ENCODE data around the gene GATM. TPM values are rescaled to one million over a fixed set of nuclear protein-coding genes. Genes with fewer than 3 reads are reported as not detected.

The GATM gene
- total and polyA plus RNA-seq, 2 of the 8 experiments (the other 6 are each of a cell fraction or from before 2014, with no cell fraction given): 10.2 to 15.1 TPM

GRCh38 chr15:45407786-45408185, 29.4 kb upstream of the GATM start:
- Histone ChIP-seq H3K79me1 (ENCODE audit: low read depth, low read length) (no peaks in the 10 kb centered on the region), H4K91ac (replicated peaks; ENCODE audit: insufficient read length, low read length) (no peak overlapping the region), H2AFZ (ENCODE audit: low read length) (no peak overlapping the region), H3K23ac (ENCODE audit: insufficient read length) (no peak overlapping the region), H2BK15ac (ENCODE audit: low read length) (no peak overlapping the region), H3K56ac (replicated peaks; ENCODE audit: insufficient read length, low read depth, low read length) (no peak overlapping the region), H4K5ac (ENCODE audit: insufficient read length, low read depth, low read length) (no peak overlapping the region), H3K4me1 (replicated peaks in 1 of 4; ENCODE audit: control insufficient read depth in 3 of 4, insufficient read depth in 4 of 4, low read length in 3 of 4) (peaks cover 0 to 7% (median 0%) of the 10 kb centered on the region in 4 experiments; a peak in 2 of 7 replicates), H3K9ac (replicated peaks in 1 of 4; ENCODE audit: extremely low read depth in 1 of 4, low read depth in 3 of 4, low read length in 3 of 4) (no peak overlapping the region), H3K23me2 (ENCODE audit: low read depth, low read length) (peaks cover 5% of the 10 kb centered on the region), H3K14ac (ENCODE audit: insufficient read length) (no peak overlapping the region), H3K36me3 (ENCODE audit: control insufficient read depth in 2 of 4, insufficient read depth in 4 of 4, low read length in 3 of 4) (peaks cover 13 to 71% (median 46%) of the 10 kb centered on the region in 4 experiments), H2BK5ac (ENCODE audit: low read depth, low read length) (no peak overlapping the region), H4K8ac (ENCODE audit: extremely low read depth, insufficient read depth, low read length) (no peak overlapping the region), H3K4ac (replicated peaks; ENCODE audit: insufficient read length, low read depth, low read length) (no peak overlapping the region), H3K9me3 (ENCODE audit: insufficient read depth in 2 of 2, low read depth in 1 of 2, low read length in 1 of 2) (no peaks in the 10 kb centered on the region), H2BK12ac (ENCODE audit: low read depth, low read length) (no peak overlapping the region), H2AK5ac (ENCODE audit: low read depth, low read length) (no peak overlapping the region), H3K27me3 (replicated peaks in 1 of 4; ENCODE audit: control insufficient read depth in 3 of 4, extremely low read depth in 1 of 4, insufficient read depth in 3 of 4, low read length in 3 of 4) (no peaks in the 10 kb centered on the region), H3K27ac (ENCODE audit: low read depth, low read length) (no peak overlapping the region), H3K18ac (ENCODE audit: extremely low read depth, low read length) (no peak overlapping the region), H3K4me2 (ENCODE audit: insufficient read depth in 1 of 2, low read depth in 2 of 2, low read length in 2 of 2) (no peak overlapping the region), H2BK20ac (ENCODE audit: low read length) (no peak overlapping the region), H2BK120ac (replicated peaks; ENCODE audit: low read depth, low read length) (no peak overlapping the region), H3K4me3 (ENCODE audit: extremely low read depth in 1 of 4, insufficient read depth in 2 of 4, low read depth in 3 of 4, low read length in 4 of 4) (no peak overlapping the region), H4K20me1 (replicated peaks in 1 of 2; ENCODE audit: control insufficient read depth in 1 of 2, insufficient read depth in 2 of 2, low read length in 2 of 2) (peaks cover 4 to 9% of the 10 kb centered on the region in 2 experiments), H3K79me2 (ENCODE audit: control insufficient read depth in 1 of 2, insufficient read depth in 2 of 2, low read length in 2 of 2) (peaks cover 4 to 30% of the 10 kb centered on the region in 2 experiments)
- ChIA-PET POLR2A (ENCODE audit: partially characterized antibody) (no interaction called here), CTCF (ENCODE audit: partially characterized antibody) (no interaction called here)
- FAIRE-seq (no peak), DNase-seq (ENCODE audit: low read depth in 1 of 2, low spot score in 2 of 2) (no peak)
- 86% methylated on average over 1 of the region's 1 CpG; no CpG with 5 or more reads in 1 of the 2 experiments for WGBS, 2 experiments (ENCODE audit: extremely low coverage in 1 of 2, insufficient coverage in 1 of 2, insufficient read length in 1 of 2, insufficient replicate concordance in 2 of 2, low coverage in 1 of 2, low lambda C conversion rate in 2 of 2, missing lambda C conversion rate in 1 of 2)
- TF ChIP-seq SIN3A (conservative IDR thresholded peaks at IDR 0.05 in 1 of 2, IDR thresholded peaks at IDR 0.05 in 1 of 2; ENCODE audit: low read depth in 1 of 2, low read length in 2 of 2) (no peak), BRCA1 (IDR thresholded peaks at IDR 0.05; ENCODE audit: low read depth, low read length) (no peak), FOSL1 (IDR thresholded peaks at IDR 0.05; ENCODE audit: insufficient read depth, low read depth, low read length) (no peak), SRF (IDR thresholded peaks at IDR 0.05; ENCODE audit: low read depth, low read length) (no peak), JUND (IDR thresholded peaks at IDR 0.05; ENCODE audit: low read length) (no peak), JUN (IDR thresholded peaks at IDR 0.05; ENCODE audit: low read depth, low read length) (no peak), RFX5 (IDR thresholded peaks at IDR 0.05; ENCODE audit: borderline replicate concordance, low read depth, low read length) (no peak), SAP30 (IDR thresholded peaks at IDR 0.05; ENCODE audit: insufficient read depth, insufficient replicate concordance, low read length) (no peak), CTBP2 (IDR thresholded peaks at IDR 0.05; ENCODE audit: borderline replicate concordance, insufficient read depth, insufficient read length, low read length) (no peak), ATF3 (IDR thresholded peaks at IDR 0.05; ENCODE audit: insufficient read depth, low read depth, low read length) (no peak), KDM1A (IDR thresholded peaks at IDR 0.05; ENCODE audit: borderline replicate concordance, low read length) (no peak)

Data from H1 (cell line).